ENCODE measurements around the gene ACAD11. TPM values are rescaled to one million over a fixed set of nuclear protein-coding genes. Genes with fewer than 3 reads are reported as not detected.

The ACAD11 gene
- total RNA-seq, 5 donors from 2014 or later (not counting 1 experiment from before 2014, with no cell fraction given) = 25.1 to 35.2 (median 32.2) TPM

- Mint-ChIP-seq H3K4me1 (peaks cover 68 to 84% (median 70%) of the 10 kb centered on the region in 3 donors), H3K36me3 (no peaks in the 10 kb centered on the region), H3K27me3 (no peaks in the 10 kb centered on the region), H3K9me3 (no peaks in the 10 kb centered on the region), H3K4me3 (peak overlapping the region; percentile 96 to 98 (median 97)), H3K27ac (peak overlapping the region; percentile 94 to 95)
- Histone ChIP-seq H3K9me3 (no peaks in the 10 kb centered on the region), H3K4me3 (ENCODE audit: control insufficient read depth in 1 of 2, extremely low read depth in 1 of 2, low read length in 1 of 2) (peak overlapping the region; percentile 88 to 90), H3K27ac (ENCODE audit: low read length) (no peak overlapping the region), H3K36me3 (ENCODE audit: control insufficient read depth in 2 of 2, extremely low read depth in 1 of 2, insufficient read depth in 1 of 2, low read length in 1 of 2) (no peaks in the 10 kb centered on the region), H3K4me1 (ENCODE audit: control insufficient read depth in 1 of 2, extremely low read depth in 1 of 2, insufficient read depth in 2 of 2, low read length in 2 of 2) (peaks cover 9 to 22% of the 10 kb centered on the region in 2 experiments), H3K27me3 (replicated peaks in 1 of 2; ENCODE audit: control insufficient read depth in 2 of 2, extremely low read depth in 1 of 2, insufficient read depth in 2 of 2, low read length in 1 of 2) (no peaks in the 10 kb centered on the region)
- ChIA-PET CTCF (interaction anchor here in 1 of 2 donors (0.8 to 1.4 kb wide), 2 partner anchors 19 to 25 kb away, joined by 3 read pairs; no protein-coding TSS in a partner anchor), POLR2A (interaction anchor here (0.5 to 0.8 kb wide), 4 partner anchors 20 to 1145 kb away, joined by 3 read pairs; partner anchors contain the start of gene TOPBP1 (in 1 of the 2))
- DNase-seq (no peak), ATAC-seq (replicated peaks in 1 of 4) (no peak)
- no CpG with 5 or more reads among the region's 8 CpGs for WGBS (ENCODE audit: insufficient coverage)
Measured at GRCh38 chr3:132661101-132661500, 1.5 kb upstream of the ACAD11 start.

- Mint-ChIP-seq H3K36me3 (no peaks in the 10 kb centered on the region), H3K9me3 (no peaks in the 10 kb centered on the region), H3K4me3 (peak overlapping the region; percentile 96 to 98 (median 97)), H3K27ac (peak overlapping the region; percentile 94 to 95), H3K27me3 (no peaks in the 10 kb centered on the region), H3K4me1 (peaks cover 70 to 84% (median 70%) of the 10 kb centered on the region in 3 donors)
- WGBS (ENCODE audit: insufficient coverage) = 0% methylated on average over 1 of the region's 5 CpGs
- no peaks in the 10 kb centered on the region for H3K36me3 ChIP-seq (ENCODE audit: control insufficient read depth in 2 of 2, extremely low read depth in 1 of 2, insufficient read depth in 1 of 2, low read length in 1 of 2)
- ChIA-PET POLR2A (interaction anchor here (0.5 to 0.8 kb wide), 4 partner anchors 20 to 1146 kb away, joined by 3 read pairs; partner anchors contain the start of gene TOPBP1 (in 1 of the 2)), CTCF (interaction anchor here in 1 of 2 donors (0.8 to 1.4 kb wide), 2 partner anchors 19 to 25 kb away, joined by 3 read pairs; no protein-coding TSS in a partner anchor)
- peak overlapping the region; percentile 74 for H3K27ac ChIP-seq (ENCODE audit: low read length)
- no peaks in the 10 kb centered on the region for H3K27me3 ChIP-seq (replicated peaks in 1 of 2; ENCODE audit: control insufficient read depth in 2 of 2, extremely low read depth in 1 of 2, insufficient read depth in 2 of 2, low read length in 1 of 2)
- peak overlapping the region; percentile 88 to 90 for H3K4me3 ChIP-seq (ENCODE audit: control insufficient read depth in 1 of 2, extremely low read depth in 1 of 2, low read length in 1 of 2)
- H3K9me3 ChIP-seq = no peaks in the 10 kb centered on the region
- ATAC-seq (replicated peaks in 1 of 4) = peak in 3 of 4 experiments; percentile 20 to 27 (median 25)
- peaks cover 9 to 22% of the 10 kb centered on the region in 2 experiments for H3K4me1 ChIP-seq (ENCODE audit: control insufficient read depth in 1 of 2, extremely low read depth in 1 of 2, insufficient read depth in 2 of 2, low read length in 2 of 2)
- DNase-seq = peak in 1 of 35 experiments; percentile 0
Measured at GRCh38 chr3:132660811-132661070, 1.1 kb upstream of the ACAD11 start.

GRCh38 chr3:132660052-132660810 is 622 bp upstream of the ACAD11 start, which contains the start of gene UBA5:
TSS of gene UBA5 (plus strand) at chr3:132660329. CDS start at chr3:132660538, 209 bp downstream.
- Mint-ChIP-seq H3K36me3 (no peaks in the 10 kb centered on the region), H3K27ac (peak within 1 kb of the TSS; percentile 94 to 95), H3K9me3 (no peaks in the 10 kb centered on the region), H3K27me3 (no peaks in the 10 kb centered on the region), H3K4me3 (peak within 1 kb of the TSS; percentile 96 to 98 (median 97)), H3K4me1 (peaks cover 68 to 84% (median 70%) of the 10 kb centered on the region in 3 donors)
- POLR2A ChIA-PET = interaction anchor here (0.5 to 0.8 kb wide), 4 partner anchors 21 to 1557 kb away, joined by 3 to 4 read pairs (median 3); partner anchors contain the start of gene TOPBP1 (in 1 of the 2)
- Histone ChIP-seq H3K27me3 (replicated peaks in 1 of 2; ENCODE audit: control insufficient read depth in 2 of 2, extremely low read depth in 1 of 2, insufficient read depth in 2 of 2, low read length in 1 of 2) (no peaks in the 10 kb centered on the region), H3K4me1 (ENCODE audit: control insufficient read depth in 1 of 2, extremely low read depth in 1 of 2, insufficient read depth in 2 of 2, low read length in 2 of 2) (peaks cover 9 to 22% of the 10 kb centered on the region in 2 experiments), H3K9me3 (no peaks in the 10 kb centered on the region), H3K4me3 (ENCODE audit: control insufficient read depth in 1 of 2, extremely low read depth in 1 of 2, low read length in 1 of 2) (peak within 1 kb of the TSS; percentile 88 to 90), H3K36me3 (ENCODE audit: control insufficient read depth in 2 of 2, extremely low read depth in 1 of 2, insufficient read depth in 1 of 2, low read length in 1 of 2) (no peaks in the 10 kb centered on the region), H3K27ac (ENCODE audit: low read length) (peak within 1 kb of the TSS; percentile 74)
- CTCF ChIA-PET = interaction anchor here (0.7 to 1.4 kb wide), 4 partner anchors 14 to 182 kb away, joined by 3 read pairs; no protein-coding TSS in a partner anchor
- DNase-seq (peak; percentile 50 to 80 (median 65)), ATAC-seq (replicated peaks in 1 of 4) (peak; percentile 87 to 94 (median 89))
- 0% methylated on average over 64 of the region's 64 CpGs for WGBS (ENCODE audit: insufficient coverage)

- CTCF ChIA-PET = no interaction called here
Measured at GRCh38 chr3:132659000-132659364, 627 bp downstream of the ACAD11 start.

GRCh38 chr3:132657869-132658747 is 1.5 kb downstream of the ACAD11 start:
- H3K27me3 ChIP-seq (replicated peaks in 1 of 2; ENCODE audit: control insufficient read depth in 2 of 2, extremely low read depth in 1 of 2, insufficient read depth in 2 of 2, low read length in 1 of 2) = no peaks in the 10 kb centered on the region
- H3K4me1 ChIP-seq (ENCODE audit: control insufficient read depth in 1 of 2, extremely low read depth in 1 of 2, insufficient read depth in 2 of 2, low read length in 2 of 2) = peaks cover 9 to 22% of the 10 kb centered on the region in 2 experiments
- no peak overlapping the region for H3K27ac Mint-ChIP-seq
- H3K4me1 Mint-ChIP-seq = peaks cover 54 to 66% (median 54%) of the 10 kb centered on the region in 3 donors
- H3K4me3 ChIP-seq (ENCODE audit: control insufficient read depth in 1 of 2, extremely low read depth in 1 of 2, low read length in 1 of 2) = no peak overlapping the region
- ATAC-seq (replicated peaks in 1 of 4) (no peak), DNase-seq (no peak)
- no peak overlapping the region for H3K27ac ChIP-seq (ENCODE audit: low read length)
- H3K27me3 Mint-ChIP-seq = no peaks in the 10 kb centered on the region
- no peaks in the 10 kb centered on the region for H3K36me3 ChIP-seq (ENCODE audit: control insufficient read depth in 2 of 2, extremely low read depth in 1 of 2, insufficient read depth in 1 of 2, low read length in 1 of 2)
- peak overlapping the region; percentile 96 to 98 (median 97) for H3K4me3 Mint-ChIP-seq
- no peaks in the 10 kb centered on the region for H3K9me3 ChIP-seq
- ChIA-PET POLR2A (interaction anchor here (0.6 to 1.1 kb wide), 6 partner anchors 25 to 1295 kb away, joined by 3 to 8 read pairs (median 6); no protein-coding TSS in a partner anchor), CTCF (interaction anchor here in 1 of 2 donors (0.6 to 1.1 kb wide), 4 partner anchors 26 to 1743 kb away, joined by 3 to 4 read pairs (median 3); no protein-coding TSS in a partner anchor)
- no peaks in the 10 kb centered on the region for H3K36me3 Mint-ChIP-seq
- WGBS (ENCODE audit: insufficient coverage) = 100% methylated on average over 1 of the region's 8 CpGs
- no peaks in the 10 kb centered on the region for H3K9me3 Mint-ChIP-seq

More at GRCh38 chr3:132659000-132659364, 627 bp downstream of the ACAD11 start:
- H3K4me1 Mint-ChIP-seq = peaks cover 62 to 75% (median 63%) of the 10 kb centered on the region in 3 donors
- Histone ChIP-seq H3K4me1 (ENCODE audit: control insufficient read depth in 1 of 2, extremely low read depth in 1 of 2, insufficient read depth in 2 of 2, low read length in 2 of 2) (peaks cover 9 to 22% of the 10 kb centered on the region in 2 experiments), H3K27me3 (replicated peaks in 1 of 2; ENCODE audit: control insufficient read depth in 2 of 2, extremely low read depth in 1 of 2, insufficient read depth in 2 of 2, low read length in 1 of 2) (no peaks in the 10 kb centered on the region), H3K27ac (ENCODE audit: low read length) (no peak overlapping the region), H3K4me3 (ENCODE audit: control insufficient read depth in 1 of 2, extremely low read depth in 1 of 2, low read length in 1 of 2) (peak overlapping the region; percentile 88 to 90), H3K36me3 (ENCODE audit: control insufficient read depth in 2 of 2, extremely low read depth in 1 of 2, insufficient read depth in 1 of 2, low read length in 1 of 2) (no peaks in the 10 kb centered on the region), H3K9me3 (no peaks in the 10 kb centered on the region)
- no peaks in the 10 kb centered on the region for H3K27me3 Mint-ChIP-seq
- DNase-seq (no peak), ATAC-seq (replicated peaks in 1 of 4) (no peak)
- peak overlapping the region in 1 of 2 donors; percentile 95 for H3K27ac Mint-ChIP-seq
- H3K36me3 Mint-ChIP-seq = no peaks in the 10 kb centered on the region
- H3K9me3 Mint-ChIP-seq = no peaks in the 10 kb centered on the region
- POLR2A ChIA-PET = no interaction called here
- peak overlapping the region; percentile 96 to 98 (median 97) for H3K4me3 Mint-ChIP-seq
- 45% methylated on average over 7 of the region's 7 CpGs for WGBS (ENCODE audit: insufficient coverage)

Measured in T-cell (primary cell).